ENCODE measurements around the gene C20orf204. TPM values are rescaled to one million over a fixed set of nuclear protein-coding genes. Genes with fewer than 3 reads are reported as not detected.
"Not testable (repeated sequence)": the region's sequence is repeated elsewhere in the genome, so short reads cannot be mapped to it uniquely, and the experiment has no call there.

The C20orf204 gene, protein sequence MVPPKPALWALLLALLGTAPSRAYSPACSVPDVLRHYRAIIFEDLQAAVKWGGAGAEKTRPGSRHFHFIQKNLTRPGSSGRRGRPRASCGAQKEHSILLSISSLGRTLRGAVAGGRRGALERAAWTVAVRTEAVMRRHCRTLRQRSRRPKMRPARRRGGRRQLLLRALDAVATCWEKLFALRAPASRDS
- 0.86 TPM for total RNA-seq
- long read RNA-seq = 0 reads

DNA sequence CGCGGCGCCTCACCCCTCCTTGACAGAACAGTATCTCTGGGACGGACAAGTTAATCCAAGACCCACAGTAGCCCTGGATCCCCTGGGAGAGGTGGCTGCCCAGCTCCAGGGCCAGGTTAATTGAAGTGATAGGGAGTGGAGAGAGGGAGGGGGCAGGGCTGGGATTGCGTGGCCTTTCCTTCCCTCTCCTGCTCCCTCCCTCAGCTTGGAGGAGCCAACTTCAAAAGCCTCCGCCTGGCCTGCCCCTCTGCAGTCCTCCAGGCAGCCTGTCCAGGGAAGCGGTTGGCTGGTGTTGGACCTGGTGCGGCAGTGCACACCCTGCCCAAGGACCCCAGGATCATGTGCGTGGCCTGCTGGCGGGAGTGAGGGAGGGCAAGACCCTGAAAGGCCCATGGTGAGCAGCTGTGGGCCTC, at the start of gene C20orf204:
Gene C20orf204 (plus strand): TSS at position 250 of the 413 bp plus-strand sequence. CDS start 142 bp downstream, at position 392.
- intact Hi-C loops (cut with DNase I) = no loop called here

GRCh38 chr20:64000906-64001305, 35.1 kb upstream of the C20orf204 start:
- DNase-seq (ENCODE audit: low spot score) = no peak
- intact Hi-C loops (cut with DNase I) = no loop called here

More for the DNA sequence above, at the start of gene C20orf204:
- no peak for DNase-seq (ENCODE audit: low spot score)

GRCh38 chr20:64001607-64002011, 34.4 kb upstream of the C20orf204 start:
- intact Hi-C loops (cut with DNase I) = no loop called here
- DNase-seq (ENCODE audit: low spot score) = no peak

- intact Hi-C loops (cut with DNase I) = no loop called here
- DNase-seq (ENCODE audit: low spot score) = no peak
Observed at GRCh38 chr20:64003960-64004725, 31.8 kb upstream of the C20orf204 start.

GRCh38 chr20:64005394-64005793, 30.6 kb upstream of the C20orf204 start:
- intact Hi-C loops (cut with DNase I) = no loop called here
- no peak for DNase-seq (ENCODE audit: low spot score)

- intact Hi-C loops (cut with DNase I) = no loop called here
- no peak for DNase-seq (ENCODE audit: low spot score)
Observed at GRCh38 chr20:64006490-64006889, 29.5 kb upstream of the C20orf204 start.

DNA sequence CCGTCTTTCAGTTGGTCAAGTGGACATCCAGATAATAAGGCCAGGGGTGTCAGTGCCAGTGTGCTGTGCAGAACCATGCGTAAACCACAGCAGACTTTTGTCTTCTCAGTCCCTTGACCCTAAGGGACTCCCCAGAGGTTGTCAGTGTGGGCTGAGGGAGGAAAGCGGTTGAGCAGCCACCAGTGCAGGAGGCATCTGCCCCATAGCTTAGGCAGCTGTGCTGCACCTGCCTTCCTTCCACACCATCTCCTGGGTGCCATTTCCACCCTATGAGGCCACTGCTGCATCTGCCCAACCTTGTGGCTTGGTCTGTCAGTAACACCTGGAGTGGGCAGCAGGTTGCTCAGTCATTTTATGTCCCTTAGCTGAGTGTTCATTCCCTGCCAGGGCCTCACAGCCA, 29.1 kb upstream of the C20orf204 start:
- intact Hi-C loops (cut with DNase I) = no loop called here

DNA sequence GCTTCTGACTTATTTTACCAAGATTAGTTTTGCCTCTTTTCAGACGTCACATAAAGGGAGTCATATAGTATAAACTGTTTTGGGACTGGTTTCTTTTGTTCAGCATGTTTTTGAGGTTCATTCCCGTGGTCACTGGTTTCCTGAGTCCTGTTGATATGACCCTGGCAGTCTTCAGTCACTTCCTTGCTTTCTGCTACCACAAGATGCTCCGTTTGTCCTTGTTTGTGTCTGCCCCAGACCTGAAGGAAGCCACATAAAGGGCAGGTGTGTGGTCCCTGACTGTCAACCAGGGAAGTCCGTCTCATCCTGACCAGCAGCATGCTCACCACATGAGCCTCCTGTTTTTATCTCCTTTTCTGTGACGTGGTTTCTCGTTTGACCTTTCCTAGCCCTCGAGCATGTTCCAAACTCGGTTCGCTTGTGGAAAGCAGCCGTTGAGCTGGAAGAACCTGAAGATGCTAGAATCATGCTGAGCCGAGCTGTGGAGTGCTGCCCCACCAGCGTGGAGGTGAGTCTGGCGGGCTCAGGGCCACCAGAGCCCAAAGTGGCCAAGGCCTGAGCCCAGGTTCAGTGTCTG, 26.1 kb upstream of the C20orf204 start:
- DNase-seq (ENCODE audit: low spot score) = no peak
- intact Hi-C loops (cut with DNase I) = no loop called here

More for the DNA sequence above, 29.1 kb upstream of the C20orf204 start:
- no peak for DNase-seq (ENCODE audit: low spot score)

DNA sequence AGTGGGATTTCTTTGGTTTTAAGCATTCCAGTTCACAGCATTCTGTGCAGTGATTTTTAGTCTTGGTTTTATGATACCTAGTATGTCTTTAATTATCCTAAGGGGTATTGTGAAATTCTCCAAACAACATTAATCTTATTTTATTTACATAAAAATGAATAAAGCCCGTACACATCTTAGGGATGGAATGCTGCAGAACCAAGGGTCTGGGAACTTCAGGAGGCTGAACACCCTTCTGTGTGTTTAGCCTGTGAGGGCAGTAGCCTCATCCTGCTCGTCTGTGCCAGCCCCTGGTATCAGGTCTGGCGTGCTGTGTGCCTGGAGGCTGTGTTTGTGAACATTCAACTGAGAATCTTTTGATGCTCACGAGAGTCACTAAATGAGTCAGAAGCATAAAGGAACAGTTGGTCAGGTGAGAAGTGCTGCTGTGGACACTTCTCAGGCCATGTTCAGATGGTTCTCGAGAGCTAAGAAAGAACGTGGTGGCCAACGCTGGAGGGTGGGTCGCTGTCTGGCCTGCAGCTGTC, 25.2 kb upstream of the C20orf204 start:
- DNase-seq (ENCODE audit: low spot score) = no peak
- intact Hi-C loops (cut with DNase I) = no loop called here

- intact Hi-C loops (cut with DNase I) = no loop called here
- DNase-seq (ENCODE audit: low spot score) = no peak
Observed at GRCh38 chr20:64011366-64011779, 24.6 kb upstream of the C20orf204 start.

GRCh38 chr20:64012385-64013154, 23.4 kb upstream of the C20orf204 start:
- DNase-seq (ENCODE audit: low spot score); intact Hi-C loops (cut with DNase I): not testable (repeated sequence)

- intact Hi-C loops (cut with DNase I) = no loop called here
Observed at GRCh38 chr20:64015635-64016034, 20.3 kb upstream of the C20orf204 start.

GRCh38 chr20:64021124-64021975, 14.6 kb upstream of the C20orf204 start:
- DNase-seq (ENCODE audit: low spot score) = no peak
- intact Hi-C loops (cut with DNase I) = no loop called here

More at GRCh38 chr20:64015635-64016034, 20.3 kb upstream of the C20orf204 start:
- DNase-seq (ENCODE audit: low spot score) = no peak

DNA sequence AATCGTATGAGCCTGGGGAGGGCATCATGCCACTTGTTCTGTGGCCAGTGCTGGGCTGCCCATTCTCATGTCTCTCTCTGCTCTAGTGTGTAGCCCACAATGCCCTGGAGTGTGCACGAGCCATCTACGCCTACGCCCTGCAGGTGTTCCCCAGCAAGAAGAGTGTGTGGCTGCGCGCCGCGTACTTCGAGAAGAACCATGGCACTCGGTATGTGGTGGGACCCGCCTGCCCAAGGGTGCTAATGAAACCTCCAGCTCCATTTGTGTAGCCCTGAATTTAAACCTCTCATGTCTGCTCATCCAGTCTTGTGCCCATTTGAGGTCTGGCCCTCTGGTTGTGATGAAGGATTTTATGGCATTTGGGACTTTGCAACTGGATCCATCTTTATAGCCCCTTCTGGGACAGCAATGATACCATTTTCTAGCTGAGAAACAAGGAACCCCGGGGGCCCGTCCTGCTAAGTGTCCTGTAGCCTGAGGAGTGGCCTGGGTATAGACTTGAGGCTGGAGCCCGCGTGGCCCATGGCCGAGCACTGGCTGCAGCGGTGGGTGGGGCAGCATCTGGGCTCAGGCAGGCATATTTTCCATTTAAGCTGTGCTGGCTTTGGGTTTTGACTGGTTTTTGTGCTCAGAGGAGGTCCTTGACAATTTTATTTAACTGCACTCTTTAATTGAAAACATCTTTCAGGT, 13.2 kb upstream of the C20orf204 start:
- intact Hi-C loops (cut with DNase I) = no loop called here
- no peak for DNase-seq (ENCODE audit: low spot score)

- DNase-seq (ENCODE audit: low spot score) = no peak
- intact Hi-C loops (cut with DNase I) = no loop called here
Observed at GRCh38 chr20:64023361-64024140, 12.4 kb upstream of the C20orf204 start.

DNA sequence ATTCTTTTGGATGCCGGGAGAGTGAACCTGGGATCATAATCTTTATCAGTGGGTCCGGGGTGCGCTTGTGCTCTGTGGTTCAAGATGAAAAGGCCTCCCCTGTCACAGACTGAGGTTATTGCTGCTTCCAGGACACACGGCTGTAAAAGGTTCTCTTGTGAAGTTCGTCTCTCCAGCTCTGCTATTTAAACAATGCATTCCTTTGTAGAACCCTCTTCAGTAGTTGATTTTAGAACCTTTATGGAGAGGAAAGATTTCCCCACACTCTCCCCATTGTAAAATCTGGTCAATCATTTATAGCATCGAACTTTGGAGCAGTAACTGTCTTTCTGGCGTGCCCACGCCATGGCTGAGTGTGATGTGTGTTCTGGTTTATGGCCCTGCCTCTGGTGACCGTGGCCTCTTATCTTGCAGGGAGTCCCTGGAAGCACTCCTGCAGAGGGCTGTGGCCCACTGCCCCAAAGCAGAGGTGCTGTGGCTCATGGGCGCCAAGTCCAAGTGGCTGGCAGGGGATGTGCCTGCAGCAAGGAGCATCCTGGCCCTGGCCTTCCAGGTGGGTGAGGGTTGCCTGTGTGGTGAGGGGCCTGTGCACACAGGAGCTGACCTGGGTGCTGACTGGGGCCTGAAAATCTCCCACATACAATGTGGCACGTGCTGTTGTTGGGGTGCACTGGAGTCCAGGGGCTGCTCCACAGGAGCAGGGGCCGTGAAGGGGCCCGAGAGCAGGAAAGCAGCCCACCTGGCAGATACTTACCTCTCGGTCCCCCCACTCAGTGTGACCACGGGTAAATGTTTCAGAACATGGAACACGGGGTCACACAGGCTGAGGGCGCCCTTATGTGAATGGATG, 11.6 kb upstream of the C20orf204 start:
- intact Hi-C loops (cut with DNase I) = no loop called here
- no peak for DNase-seq (ENCODE audit: low spot score)
